Brain microvascular endothelial cell (primary cell): ENCODE measurements around the gene CACNA1I.

Experiments
- DNase-seq: peaks from one replicate; pipeline ENCODE4 v3.0.0-alpha.2; 2020
- H3K27ac ChIP-seq: fragments of 250-450 bp; sonication (Bioruptor Pico); 2 replicates; pipeline ENCODE4 v1.5.1; 2020; ENCODE audit warnings: mild to moderate bottlenecking, moderate library complexity
- H3K27me3 ChIP-seq: fragments of 250-450 bp; sonication (Bioruptor Pico); replicated peaks from 2 replicates; pipeline ENCODE4 v1.5.1; 2020; ENCODE audit warnings: mild to moderate bottlenecking
- H3K36me3 ChIP-seq: fragments of 250-450 bp; sonication (Bioruptor Pico); replicated peaks from 2 replicates; pipeline ENCODE4 v1.5.1; 2020; ENCODE audit warnings: mild to moderate bottlenecking
- H3K4me3 ChIP-seq: 2 replicates; pipeline ENCODE4 v1.5.1; 2011; ENCODE audit warnings: low read depth, mild to moderate bottlenecking, control low read depth, low read length, moderate library complexity
- in situ Hi-C: cut with HindIII; loops from 2 replicates; pipeline ENCODE4 v1.10.0; 2017; ENCODE audit warnings: low sequenced_read_pairs, low pct_ligation_motif_present
- TF ChIP-seq, protein P1 (sequence below): IDR thresholded peaks from 2 replicates; pipeline ENCODE4 v1.5.1; 2011; ENCODE audit warnings: low read depth, mild to moderate bottlenecking, moderate library complexity, low read length, control low read depth, inconsistent platforms; ENCODE audit errors: missing control alignments

CACNA1I gene

DNA sequence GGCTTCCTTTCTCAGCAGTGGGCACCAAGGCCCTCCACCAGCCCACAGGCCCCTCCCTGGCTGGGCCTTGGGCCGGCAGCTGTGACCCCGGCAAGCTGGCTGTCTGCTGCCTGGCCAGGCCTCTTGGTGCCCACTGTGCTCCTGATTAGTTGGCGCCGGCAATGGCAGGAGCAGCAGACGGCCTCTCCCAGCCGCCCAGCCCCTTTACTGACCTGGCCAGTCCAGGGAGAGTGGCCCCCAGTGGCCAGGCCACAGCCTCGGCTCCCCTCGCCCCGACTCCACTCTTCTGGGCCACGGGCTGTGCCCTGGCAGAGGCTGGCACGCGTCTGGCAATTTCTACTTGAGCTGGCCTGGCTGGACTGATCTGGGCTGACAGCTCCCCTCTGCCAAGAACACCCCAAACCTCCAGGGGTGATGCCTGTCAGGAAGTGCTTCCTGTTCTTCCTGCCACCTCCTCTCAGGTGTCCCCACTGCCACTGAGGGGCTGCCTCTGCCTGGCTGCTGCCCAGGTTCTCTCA lies 58.1 kb downstream of the CACNA1I start:
- Histone ChIP-seq H3K36me3 (no peaks in the 10 kb centered on the region), H3K4me3 (no peak overlapping the region), H3K27ac (no peak overlapping the region), H3K27me3 (peaks cover 13% of the 10 kb centered on the region)
- in situ Hi-C loops = no loop called here
- TF ChIP-seq, protein P1, sequence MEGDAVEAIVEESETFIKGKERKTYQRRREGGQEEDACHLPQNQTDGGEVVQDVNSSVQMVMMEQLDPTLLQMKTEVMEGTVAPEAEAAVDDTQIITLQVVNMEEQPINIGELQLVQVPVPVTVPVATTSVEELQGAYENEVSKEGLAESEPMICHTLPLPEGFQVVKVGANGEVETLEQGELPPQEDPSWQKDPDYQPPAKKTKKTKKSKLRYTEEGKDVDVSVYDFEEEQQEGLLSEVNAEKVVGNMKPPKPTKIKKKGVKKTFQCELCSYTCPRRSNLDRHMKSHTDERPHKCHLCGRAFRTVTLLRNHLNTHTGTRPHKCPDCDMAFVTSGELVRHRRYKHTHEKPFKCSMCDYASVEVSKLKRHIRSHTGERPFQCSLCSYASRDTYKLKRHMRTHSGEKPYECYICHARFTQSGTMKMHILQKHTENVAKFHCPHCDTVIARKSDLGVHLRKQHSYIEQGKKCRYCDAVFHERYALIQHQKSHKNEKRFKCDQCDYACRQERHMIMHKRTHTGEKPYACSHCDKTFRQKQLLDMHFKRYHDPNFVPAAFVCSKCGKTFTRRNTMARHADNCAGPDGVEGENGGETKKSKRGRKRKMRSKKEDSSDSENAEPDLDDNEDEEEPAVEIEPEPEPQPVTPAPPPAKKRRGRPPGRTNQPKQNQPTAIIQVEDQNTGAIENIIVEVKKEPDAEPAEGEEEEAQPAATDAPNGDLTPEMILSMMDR = no peak
- DNase-seq = no peak

DNA sequence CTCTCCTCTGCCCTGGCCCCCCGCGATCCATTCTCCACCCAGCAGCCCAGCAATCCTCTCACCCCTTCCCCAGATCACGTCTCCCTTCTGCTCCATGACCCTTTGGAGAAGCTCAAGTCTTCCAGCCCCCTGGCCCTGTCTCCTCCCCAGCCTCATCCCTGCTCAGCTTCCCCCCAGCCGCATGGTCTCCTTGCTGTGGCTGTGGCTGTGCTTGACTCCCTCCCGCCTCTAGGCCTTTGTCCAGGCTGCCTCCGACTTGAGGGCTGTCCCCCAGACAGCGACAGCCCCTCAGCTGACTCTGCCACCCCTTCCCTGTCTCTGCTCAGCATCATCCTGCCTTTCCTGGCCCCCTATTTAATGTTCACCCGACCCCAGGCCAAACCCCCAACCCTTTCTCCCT lies 59.3 kb downstream of the CACNA1I start:
- in situ Hi-C loops = no loop called here
- no peak for DNase-seq
- Histone ChIP-seq H3K4me3 (no peak overlapping the region), H3K27ac (no peak overlapping the region), H3K36me3 (no peaks in the 10 kb centered on the region), H3K27me3 (peaks cover 4% of the 10 kb centered on the region)
- TF ChIP-seq, protein P1 = no peak

GRCh38 chr22:39630721-39631120 lies 60.2 kb downstream of the CACNA1I start:
- TF ChIP-seq, protein P1 = no peak
- H3K4me3 ChIP-seq = no peak overlapping the region
- no peaks in the 10 kb centered on the region for H3K36me3 ChIP-seq
- H3K27ac ChIP-seq = no peak overlapping the region
- in situ Hi-C loops = no loop called here
- H3K27me3 ChIP-seq = peaks cover 4% of the 10 kb centered on the region
- no peak for DNase-seq

GRCh38 chr22:39631381-39632286 lies 61.1 kb downstream of the CACNA1I start:
- peaks cover 4% of the 10 kb centered on the region for H3K27me3 ChIP-seq
- TF ChIP-seq, protein P1 = no peak
- DNase-seq = no peak

GRCh38 chr22:39634530-39635405 lies 64.2 kb downstream of the CACNA1I start:
- Histone ChIP-seq H3K27me3 (no peaks in the 10 kb centered on the region), H3K4me3 (no peak overlapping the region), H3K36me3 (no peaks in the 10 kb centered on the region), H3K27ac (no peak overlapping the region)
- TF ChIP-seq, protein P1 = no peak
- in situ Hi-C loops = no loop called here
- DNase-seq = peak; percentile 79

More at GRCh38 chr22:39631381-39632286, 61.1 kb downstream of the CACNA1I start:
- in situ Hi-C loops = no loop called here
- H3K4me3 ChIP-seq = no peak overlapping the region
- no peaks in the 10 kb centered on the region for H3K36me3 ChIP-seq
- H3K27ac ChIP-seq = no peak overlapping the region
